H9 (cell line): ENCODE data around the gene ANKRD16. TPM values are rescaled to one million over a fixed set of nuclear protein-coding genes. Genes with fewer than 3 reads are reported as not detected.

Experiments
- DNase-seq: peaks from one replicate; pipeline ENCODE4 v3.0.0-alpha.2; 2017
- H2AFZ ChIP-seq: one replicate; pipeline ENCODE4 v1.6.1; 2013; ENCODE audit warnings: mild to moderate bottlenecking, low read length, control low read depth, moderate library complexity
- H2AK5ac ChIP-seq: 2 replicates; pipeline ENCODE4 v1.6.1; 2013; ENCODE audit warnings: low read length, control low read depth, mixed read lengths; ENCODE audit not compliant: insufficient read length
- H2BK120ac ChIP-seq: one replicate; pipeline ENCODE4 v1.6.1; 2013; ENCODE audit warnings: low read depth, mild to moderate bottlenecking, low read length, control low read depth, inconsistent platforms; ENCODE audit not compliant: poor library complexity, severe bottlenecking
- H2BK12ac ChIP-seq: 2 replicates; pipeline ENCODE4 v1.6.1; 2013; ENCODE audit warnings: low read length, control low read depth, mixed read lengths, low read depth; ENCODE audit not compliant: insufficient read length
- H2BK15ac ChIP-seq: 2 replicates; pipeline ENCODE4 v1.6.1; 2013; ENCODE audit warnings: low read depth, low read length, control low read depth
- H2BK20ac ChIP-seq: one replicate; pipeline ENCODE4 v1.6.1; 2013; ENCODE audit warnings: low read depth, mild to moderate bottlenecking, low read length, control low read depth, inconsistent platforms; ENCODE audit not compliant: poor library complexity, severe bottlenecking
- H2BK5ac ChIP-seq: 2 replicates; pipeline ENCODE4 v1.6.1; 2013; ENCODE audit warnings: low read length, control low read depth, mixed read lengths; ENCODE audit not compliant: insufficient read length
- H3K14ac ChIP-seq: 2 replicates; pipeline ENCODE4 v1.6.1; 2013; ENCODE audit warnings: low read length, control low read depth; ENCODE audit not compliant: insufficient read depth
- H3K18ac ChIP-seq: 2 replicates; pipeline ENCODE4 v1.6.1; 2013; ENCODE audit warnings: low read depth, mild to moderate bottlenecking, mixed read lengths, low read length, control low read depth; ENCODE audit not compliant: insufficient read length
- H3K23ac ChIP-seq: 2 replicates; pipeline ENCODE4 v1.6.1; 2013; ENCODE audit warnings: low read length, control low read depth, mixed read lengths, low read depth; ENCODE audit not compliant: insufficient read length
- H3K23me2 ChIP-seq: 2 replicates; pipeline ENCODE4 v1.6.1; 2013; ENCODE audit warnings: low read depth, mild to moderate bottlenecking, mixed read lengths, low read length, control low read depth; ENCODE audit not compliant: insufficient read length, poor library complexity, severe bottlenecking
- H3K27ac ChIP-seq: 2 replicates; pipeline ENCODE4 v1.5.1; 2013; ENCODE audit warnings: low read length, control low read depth, mixed read lengths, low read depth; ENCODE audit not compliant: insufficient read length
- H3K27me3 ChIP-seq: 2 replicates; pipeline ENCODE4 v1.6.1; 2013; ENCODE audit warnings: low read length, control low read depth, inconsistent platforms; ENCODE audit not compliant: insufficient read depth
- H3K4ac ChIP-seq: 2 replicates; pipeline ENCODE4 v1.6.1; 2013; ENCODE audit warnings: low read depth, mild to moderate bottlenecking, control low read depth, inconsistent platforms, low read length, moderate library complexity
- H3K4me1 ChIP-seq: 2 replicates; pipeline ENCODE4 v1.6.1; 2013; ENCODE audit warnings: low read length, control low read depth, inconsistent platforms; ENCODE audit not compliant: insufficient read depth
- H3K4me2 ChIP-seq: 2 replicates; pipeline ENCODE4 v1.6.1; 2013; ENCODE audit warnings: low read length, control low read depth, mixed read lengths; ENCODE audit not compliant: insufficient read length, insufficient read depth
- H3K56ac ChIP-seq: 2 replicates; pipeline ENCODE4 v1.6.1; 2013; ENCODE audit warnings: low read depth, mild to moderate bottlenecking, mixed read lengths, low read length, control low read depth; ENCODE audit not compliant: insufficient read length
- H3K79me1 ChIP-seq: 2 replicates; pipeline ENCODE4 v1.6.1; 2013; ENCODE audit warnings: low read depth, mild to moderate bottlenecking, moderate library complexity, low read length, control low read depth, inconsistent platforms; ENCODE audit not compliant: insufficient read depth, poor library complexity, severe bottlenecking
- H3K79me2 ChIP-seq: 2 replicates; pipeline ENCODE4 v1.6.1; 2013; ENCODE audit warnings: low read length, control low read depth, inconsistent platforms; ENCODE audit not compliant: insufficient read depth
- H3K9ac ChIP-seq: 2 replicates; pipeline ENCODE4 v1.6.1; 2013; ENCODE audit warnings: low read length, control low read depth, mixed read lengths; ENCODE audit not compliant: insufficient read length; ENCODE audit errors: extremely low read depth
- H3K9me3 ChIP-seq: one replicate; pipeline ENCODE4 v1.6.1; 2013; ENCODE audit warnings: low read depth, low read length, inconsistent platforms; ENCODE audit not compliant: control insufficient read depth
- H3T11ph ChIP-seq: one replicate; pipeline ENCODE4 v1.6.1; 2013; ENCODE audit warnings: mild to moderate bottlenecking, low read length, control low read depth, inconsistent platforms
- H4K20me1 ChIP-seq: one replicate; pipeline ENCODE4 v1.6.1; 2013; ENCODE audit not compliant: control insufficient read depth, insufficient read length, insufficient read depth
- H4K5ac ChIP-seq: 2 replicates; pipeline ENCODE4 v1.6.1; 2013; ENCODE audit warnings: low read depth, mild to moderate bottlenecking, mixed read lengths, low read length, control low read depth; ENCODE audit not compliant: insufficient read length
- H4K8ac ChIP-seq: replicated peaks from 2 replicates; pipeline ENCODE4 v1.6.1; 2013; ENCODE audit warnings: low read length, control low read depth, mixed read lengths, low read depth; ENCODE audit not compliant: insufficient read length
- H4K91ac ChIP-seq: 2 replicates; pipeline ENCODE4 v1.6.1; 2013; ENCODE audit warnings: low read depth, mild to moderate bottlenecking, moderate library complexity, mixed read lengths, low read length, control low read depth; ENCODE audit not compliant: insufficient read length
- H3K27ac Mint-ChIP-seq, 3 experiments: 2 replicates in 2 of 3; 3 replicates in 1 of 3; pipeline ENCODE4 v1.8.0; 2020 to 2021; ENCODE audit warnings: mixed read lengths in 3 of 3, mild to moderate bottlenecking in 1 of 3, moderate library complexity in 1 of 3
- H3K27me3 Mint-ChIP-seq: 2 replicates; pipeline ENCODE4 v1.8.0; 2021; ENCODE audit warnings: low read depth, mild to moderate bottlenecking, moderate library complexity, mixed read lengths
- H3K36me3 Mint-ChIP-seq, 3 experiments: 2 replicates in 2 of 3; 3 replicates in 1 of 3; pipeline ENCODE4 v1.8.0; 2020 to 2021; ENCODE audit warnings: low read depth in 3 of 3, mixed read lengths in 3 of 3; ENCODE audit not compliant: insufficient read depth in 1 of 3
- H3K4me1 Mint-ChIP-seq, 2 experiments: 2 replicates each; pipeline ENCODE4 v1.8.0; 2020; ENCODE audit warnings: mixed read lengths in 2 of 2
- H3K4me3 Mint-ChIP-seq, 2 experiments: 2 replicates in 1 of 2; 3 replicates in 1 of 2; pipeline ENCODE4 v1.8.0; 2020 to 2021; ENCODE audit warnings: mild to moderate bottlenecking in 2 of 2, mixed read lengths in 2 of 2, moderate library complexity in 1 of 2
- H3K9me3 Mint-ChIP-seq, 2 experiments: 2 replicates in 1 of 2; 3 replicates in 1 of 2; pipeline ENCODE4 v1.8.0; 2020; ENCODE audit warnings: mild to moderate bottlenecking in 2 of 2, mixed read lengths in 2 of 2, moderate library complexity in 1 of 2
- CTCF ChIP-seq: fragments of 200-600 bp; sonication (generic); conservative IDR thresholded peaks from 3 replicates; pipeline ENCODE4 v1.8.0; 2021; ENCODE audit warnings: antibody characterized with exemption, mild to moderate bottlenecking
- WGBS: extraction: QIAGEN DNeasy Blood & Tissue Kit; methylation state at CpG from one replicate; pipeline ENCODE4 v1.1.7; 2013; ENCODE audit warnings: missing lambda C conversion rate, low lambda C conversion rate, mixed read lengths; ENCODE audit not compliant: insufficient read length; ENCODE audit errors: extremely low coverage; 5-methylcytosine and 5-hydroxymethylcytosine counted together
- total RNA-seq: library from RNA; stranded (reverse); gene quantifications from 2 replicates; pipeline ENCODE4 v1.2.1, GENCODE V29; 2021

The ANKRD16 gene
- total RNA-seq, 1 experiment from 2014 or later: 11.4 TPM

GRCh38 chr10:5937016-5937415, 47.3 kb upstream of the ANKRD16 start:
- no peaks in the 10 kb centered on the region for H3K4me1 ChIP-seq
- H3K4ac ChIP-seq: no peak overlapping the region
- no peaks in the 10 kb centered on the region for H3K79me2 ChIP-seq
- H2AK5ac ChIP-seq: no peak overlapping the region
- H3K79me1 ChIP-seq: no peaks in the 10 kb centered on the region
- no peak overlapping the region for H2BK120ac ChIP-seq
- Mint-ChIP-seq H3K36me3 (peaks cover 15 to 52% (median 51%) of the 10 kb centered on the region in 3 experiments; a peak in 6 of 7 replicates), H3K4me3 (no peak overlapping the region), H3K27ac (no peak overlapping the region), H3K4me1 (no peaks in the 10 kb centered on the region), H3K27me3 (no peaks in the 10 kb centered on the region), H3K9me3 (no peaks in the 10 kb centered on the region)
- H2BK12ac ChIP-seq: no peak overlapping the region
- no CpG with 5 or more reads among the region's 18 CpGs for WGBS
- H2BK5ac ChIP-seq: no peak overlapping the region
- no peak overlapping the region for H3K23ac ChIP-seq
- H4K20me1 ChIP-seq: no peaks in the 10 kb centered on the region
- H3K18ac ChIP-seq: no peak overlapping the region
- no peak overlapping the region for H3T11ph ChIP-seq
- H3K14ac ChIP-seq: no peak overlapping the region
- no peak overlapping the region for H4K8ac ChIP-seq
- no peak for TF ChIP-seq CTCF
- no peak overlapping the region for H3K4me2 ChIP-seq
- H3K27ac ChIP-seq: no peak overlapping the region
- H3K9me3 ChIP-seq: no peaks in the 10 kb centered on the region
- no peak overlapping the region for H2BK20ac ChIP-seq
- no peak overlapping the region for H4K91ac ChIP-seq
- H2BK15ac ChIP-seq: no peak overlapping the region
- H3K56ac ChIP-seq: no peak overlapping the region
- H3K9ac ChIP-seq: no peak overlapping the region
- no peak overlapping the region for H4K5ac ChIP-seq
- no peak overlapping the region for H2AFZ ChIP-seq
- DNase-seq: no peak
- no peaks in the 10 kb centered on the region for H3K23me2 ChIP-seq
- no peaks in the 10 kb centered on the region for H3K27me3 ChIP-seq
